ENCODE data around the gene HELZ.

DNA sequence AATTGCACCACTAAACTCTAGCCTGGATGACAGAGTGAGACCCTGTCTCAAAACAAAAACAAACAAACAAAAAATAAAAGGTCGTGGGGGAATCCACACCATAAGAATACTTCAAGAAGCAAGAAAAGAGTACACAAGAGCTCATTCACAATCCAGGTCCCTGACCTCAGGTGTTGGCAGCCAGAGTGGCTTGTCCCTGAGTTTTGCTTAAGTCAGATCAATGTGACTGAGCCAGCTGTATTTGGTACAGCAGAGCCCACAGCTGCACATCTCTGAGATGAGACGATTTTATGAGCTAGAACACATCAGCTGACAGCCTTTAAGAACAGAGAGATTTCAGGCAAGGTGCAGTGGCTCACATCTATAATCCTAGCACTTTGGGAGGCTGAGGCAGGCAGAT lies 178.3 kb downstream of the HELZ start:
- no peak for TF ChIP-seq CTCF (IDR thresholded peaks at IDR 0.05)
- TF ChIP-seq POLR2AphosphoS5 (IDR thresholded peaks at IDR 0.05), result no peak
- TF ChIP-seq EP300 (IDR thresholded peaks at IDR 0.05), result no peak
- TF ChIP-seq POLR2A (IDR thresholded peaks at IDR 0.05), result no peak
